IPS-NIHi7 (cell line): Measurements from ENCODE around the gene RPS18.
"Not testable (repeated sequence)": the region's sequence is repeated elsewhere in the genome, so short reads cannot be mapped to it uniquely, and the experiment has no call there.

ENCODE experiments used
- DNase-seq: peaks from one replicate; pipeline ENCODE4 v3.0.0; 2012; ENCODE audit warnings: mixed read lengths; ENCODE audit errors: extremely low spot score

Gene RPS18

DNA sequence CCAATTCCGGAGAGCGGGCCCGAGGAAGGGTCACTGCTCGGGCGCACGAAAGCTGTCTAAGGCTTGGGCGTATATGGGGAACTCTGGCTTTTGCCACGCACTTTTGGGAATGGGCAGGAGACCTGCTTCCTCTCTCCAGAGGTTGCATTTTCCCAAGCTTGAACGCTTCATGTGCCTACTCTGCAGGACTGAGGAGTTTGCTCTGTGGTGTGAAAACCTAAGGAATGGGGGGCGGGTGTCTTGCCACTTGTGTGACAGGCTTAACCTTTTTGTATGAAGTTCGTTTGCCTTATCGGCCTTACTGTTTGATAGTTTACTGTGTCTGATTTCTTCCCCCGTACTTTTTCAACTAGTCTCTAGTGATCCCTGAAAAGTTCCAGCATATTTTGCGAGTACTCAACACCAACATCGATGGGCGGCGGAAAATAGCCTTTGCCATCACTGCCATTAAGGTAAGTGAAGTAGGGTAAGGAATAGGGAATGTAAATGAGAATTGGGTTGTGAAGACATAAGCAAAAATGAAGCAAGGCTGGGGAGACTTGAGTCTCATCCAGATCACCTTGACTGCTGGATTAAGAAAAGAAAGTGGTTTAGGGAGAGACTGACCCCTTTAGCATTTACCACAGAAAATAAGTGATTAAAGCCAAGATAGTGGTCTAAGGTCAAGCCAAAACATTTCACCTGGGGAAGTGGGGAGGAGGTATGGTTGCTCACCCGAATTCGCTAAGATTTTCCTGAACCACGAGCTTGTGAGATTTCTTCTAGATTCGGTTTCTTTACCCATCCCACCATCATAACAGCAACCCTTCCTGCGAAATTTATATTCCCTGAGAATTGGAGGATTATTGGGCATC, 627 bp downstream of the RPS18 start:
- no peak for DNase-seq

DNA sequence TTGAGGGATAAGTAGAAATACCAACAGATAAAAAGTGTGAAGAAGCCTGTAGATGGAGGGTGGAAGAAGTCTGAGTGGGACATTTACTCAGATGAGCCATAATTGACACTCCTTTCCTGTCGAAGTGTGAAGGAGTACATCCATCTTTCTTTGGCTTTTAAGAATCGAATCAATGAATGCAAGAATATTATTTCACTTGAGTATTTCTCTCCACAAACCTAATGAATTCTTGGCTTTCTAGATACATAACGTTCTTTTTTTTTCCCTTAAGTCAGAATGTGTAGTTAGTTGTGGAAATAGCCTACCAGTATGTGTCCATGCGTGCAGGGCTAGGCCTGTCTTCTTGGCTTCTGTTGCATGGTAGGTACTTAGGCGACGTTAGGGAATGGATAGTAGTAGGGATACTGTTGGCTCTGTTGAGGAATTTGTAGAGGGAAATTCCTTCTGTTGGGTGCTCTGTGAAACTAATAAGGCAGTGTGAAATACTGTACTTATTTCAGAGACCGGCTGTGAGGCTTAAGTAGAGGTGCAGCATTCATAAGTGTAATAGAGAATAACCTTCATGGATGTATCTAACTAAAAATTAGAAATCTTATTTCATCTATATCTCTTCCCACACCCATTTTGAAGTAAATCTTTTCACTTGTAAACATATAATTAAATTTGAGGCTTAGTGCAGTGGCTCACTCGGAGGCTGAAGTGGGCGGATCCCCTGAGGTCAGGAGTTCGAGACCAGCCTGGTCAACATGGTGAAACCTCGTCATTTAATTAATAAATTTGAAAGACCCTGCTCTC, 1.5 kb downstream of the RPS18 start:
- DNase-seq: no peak

GRCh38 chr6:33273924-33274902, 2.3 kb downstream of the RPS18 start:
- no peak for DNase-seq

GRCh38 chr6:33275795-33276580, 4.1 kb downstream of the RPS18 start:
- DNase-seq: not testable (repeated sequence)

DNA sequence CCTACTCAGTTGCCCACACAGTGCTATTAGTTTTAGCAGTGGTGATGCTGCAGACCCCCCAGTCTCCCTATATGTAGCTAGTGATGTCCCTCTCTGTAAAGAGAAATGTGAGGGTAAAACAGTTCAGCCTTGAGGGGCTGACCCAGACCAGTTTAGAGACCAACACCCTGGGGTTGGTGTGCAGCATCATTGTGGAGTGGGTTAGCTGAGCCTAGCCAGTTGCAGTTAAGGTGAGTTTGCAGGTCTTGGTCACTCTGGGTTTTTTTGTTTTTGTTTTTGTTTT, 4.6 kb downstream of the RPS18 start:
- no peak for DNase-seq

- DNase-seq: peak; percentile 89
Observed at GRCh38 chr6:33276864-33277662, 5.2 kb downstream of the RPS18 start, which contains the start of gene B3GALT4. TSS of gene B3GALT4 (plus strand) at chr6:33277123. CDS start at chr6:33277420, 297 bp downstream.

DNA sequence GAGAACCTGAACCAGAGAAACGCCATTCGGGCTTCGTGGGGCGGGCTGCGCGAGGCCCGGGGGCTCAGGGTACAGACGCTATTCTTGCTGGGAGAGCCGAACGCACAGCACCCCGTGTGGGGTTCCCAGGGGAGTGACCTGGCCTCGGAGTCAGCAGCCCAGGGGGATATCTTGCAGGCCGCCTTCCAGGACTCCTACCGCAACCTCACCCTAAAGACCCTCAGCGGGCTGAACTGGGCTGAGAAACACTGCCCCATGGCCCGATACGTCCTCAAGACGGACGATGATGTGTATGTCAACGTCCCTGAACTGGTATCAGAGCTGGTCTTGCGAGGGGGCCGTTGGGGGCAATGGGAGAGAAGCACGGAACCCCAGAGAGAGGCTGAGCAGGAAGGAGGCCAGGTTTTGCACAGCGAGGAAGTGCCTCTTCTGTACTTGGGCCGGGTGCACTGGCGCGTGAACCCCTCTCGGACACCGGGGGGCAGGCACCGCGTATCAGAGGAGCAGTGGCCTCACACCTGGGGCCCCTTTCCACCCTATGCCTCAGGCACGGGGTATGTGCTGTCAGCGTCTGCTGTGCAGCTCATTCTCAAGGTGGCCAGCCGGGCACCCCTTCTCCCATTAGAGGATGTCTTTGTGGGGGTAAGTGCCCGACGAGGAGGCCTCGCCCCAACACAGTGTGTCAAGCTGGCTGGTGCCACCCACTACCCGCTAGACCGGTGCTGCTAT, 6.0 kb downstream of the RPS18 start:
- DNase-seq: peak; percentile 26

- DNase-seq: no peak
Observed at GRCh38 chr6:33278392-33278741, 6.5 kb downstream of the RPS18 start.

- DNase-seq: no peak
Observed at GRCh38 chr6:33278810-33279209, 6.9 kb downstream of the RPS18 start.

GRCh38 chr6:33279257-33279695, 7.4 kb downstream of the RPS18 start:
- no peak for DNase-seq

GRCh38 chr6:33279971-33280511, 8.2 kb downstream of the RPS18 start:
- peak; percentile 75 for DNase-seq

DNA sequence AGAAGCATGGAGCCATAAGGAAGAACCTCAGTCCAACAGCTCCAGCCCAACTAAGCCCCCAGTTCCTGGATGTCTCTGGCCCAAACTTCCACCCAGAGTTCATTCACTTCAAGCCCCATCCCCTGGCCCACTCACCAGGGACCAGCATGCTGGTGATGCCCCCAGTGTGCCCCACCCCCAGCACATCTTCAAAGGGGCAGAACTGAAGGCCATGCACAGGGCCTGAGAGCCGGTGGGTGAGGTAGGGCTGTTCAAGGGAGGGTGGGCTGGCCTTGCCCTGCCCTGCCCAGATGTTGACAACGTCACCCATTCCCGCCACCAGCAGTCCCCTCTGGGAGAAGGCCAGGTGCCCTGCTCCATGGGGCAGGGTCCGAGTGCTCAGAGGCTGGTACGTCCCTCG, 8.7 kb downstream of the RPS18 start:
- DNase-seq: no peak

- not testable (repeated sequence) for DNase-seq
Observed at GRCh38 chr6:33285214-33285613, 13.3 kb downstream of the RPS18 start.

- no peak for DNase-seq
Observed at GRCh38 chr6:33286946-33287914, 15.4 kb downstream of the RPS18 start.

GRCh38 chr6:33288141-33288920, 16.5 kb downstream of the RPS18 start:
- DNase-seq: no peak

GRCh38 chr6:33288921-33289783, 17.3 kb downstream of the RPS18 start, which contains the start of the genes PFDN6 and WDR46:
TSS of gene PFDN6 (plus strand) at chr6:33289601. CDS start at chr6:33289857, 256 bp downstream.
TSS of gene WDR46 (minus strand) at chr6:33289239. CDS start at chr6:33289170, 69 bp downstream.
- peak; percentile 89 for DNase-seq
